Non-pigmented ciliary epithelial cell (primary cell): ENCODE data around the gene LKAAEAR1.

Experiments
- DNase-seq: peaks from one replicate; pipeline ENCODE4 v3.0.0-alpha.2; 2010; ENCODE audit warnings: low read depth

LKAAEAR1 gene

GRCh38 chr20:64110411-64111068 is 26.3 kb upstream of the LKAAEAR1 start:
- no peak for DNase-seq

GRCh38 chr20:64109831-64110391 is 25.7 kb upstream of the LKAAEAR1 start:
- no peak for DNase-seq

GRCh38 chr20:64108731-64109681 is 24.8 kb upstream of the LKAAEAR1 start:
- DNase-seq = no peak

GRCh38 chr20:64107736-64108457 is 23.7 kb upstream of the LKAAEAR1 start:
- no peak for DNase-seq

GRCh38 chr20:64106981-64107735 is 23.0 kb upstream of the LKAAEAR1 start, which contains the start of gene NPBWR2:
Gene NPBWR2 (minus strand): TSS chr20:64107565. CDS start chr20:64106831, 734 bp downstream.
- no peak for DNase-seq

GRCh38 chr20:64106435-64106961 is 22.3 kb upstream of the LKAAEAR1 start:
- no peak for DNase-seq

GRCh38 chr20:64105846-64106434 is 21.7 kb upstream of the LKAAEAR1 start:
- DNase-seq = no peak

GRCh38 chr20:64104667-64105451 is 20.7 kb upstream of the LKAAEAR1 start:
- no peak for DNase-seq

GRCh38 chr20:64103871-64104666 is 19.9 kb upstream of the LKAAEAR1 start:
- DNase-seq = no peak

- DNase-seq = no peak
Measured at GRCh38 chr20:64102647-64103354, 18.6 kb upstream of the LKAAEAR1 start.

GRCh38 chr20:64101731-64102621 is 17.8 kb upstream of the LKAAEAR1 start:
- DNase-seq = no peak

GRCh38 chr20:64100946-64101688 is 16.9 kb upstream of the LKAAEAR1 start:
- no peak for DNase-seq

- DNase-seq = no peak
Measured at GRCh38 chr20:64100566-64100888, 16.3 kb upstream of the LKAAEAR1 start.

- DNase-seq = no peak
Measured at GRCh38 chr20:64099880-64100565, 15.8 kb upstream of the LKAAEAR1 start.

GRCh38 chr20:64099086-64099786 is 15.0 kb upstream of the LKAAEAR1 start:
- no peak for DNase-seq
